GM18505 (cell line): ENCODE data around the gene SELPLG.
"Not testable (repeated sequence)": the region's sequence is repeated elsewhere in the genome, so short reads cannot be mapped to it uniquely, and the experiment has no call there.

ENCODE experiments used
- ATAC-seq: cut with Tn5 transposase; IDR thresholded peaks from one replicate; pipeline ENCODE4 v1.9.1; 2021; ENCODE audit not compliant: unreplicated experiment
- POLR2A ChIP-seq: IDR thresholded peaks from 4 replicates; pipeline ENCODE4 v1.6.1; 2011; ENCODE audit warnings: borderline replicate concordance; ENCODE audit not compliant: insufficient read depth, insufficient read length; ENCODE audit errors: extremely low read depth

The SELPLG gene

GRCh38 chr12:108629824-108630476 is 3.7 kb downstream of the SELPLG start:
- ATAC-seq = no peak
- TF ChIP-seq POLR2A = no peak

GRCh38 chr12:108629151-108629550 is 4.5 kb downstream of the SELPLG start:
- TF ChIP-seq POLR2A = no peak
- ATAC-seq = no peak

GRCh38 chr12:108627134-108627920 is 6.4 kb downstream of the SELPLG start:
- no peak for TF ChIP-seq POLR2A
- no peak for ATAC-seq

- no peak for TF ChIP-seq POLR2A
- no peak for ATAC-seq
Observed at GRCh38 chr12:108625228-108625627, 8.5 kb downstream of the SELPLG start.

- TF ChIP-seq POLR2A = no peak
- no peak for ATAC-seq
Observed at GRCh38 chr12:108623577-108623976, 10.1 kb downstream of the SELPLG start.

GRCh38 chr12:108622921-108623514 is 10.7 kb downstream of the SELPLG start:
- no peak for TF ChIP-seq POLR2A

GRCh38 chr12:108622421-108622820 is 11.3 kb downstream of the SELPLG start:
- ATAC-seq = no peak
- TF ChIP-seq POLR2A = no peak

More at GRCh38 chr12:108622921-108623514, 10.7 kb downstream of the SELPLG start:
- ATAC-seq = no peak

- ATAC-seq = no peak
- TF ChIP-seq POLR2A = no peak
Observed at GRCh38 chr12:108621161-108621560, 12.5 kb downstream of the SELPLG start.

- no peak for ATAC-seq
- TF ChIP-seq POLR2A = no peak
Observed at GRCh38 chr12:108620236-108620879, 13.3 kb downstream of the SELPLG start.

GRCh38 chr12:108619369-108620160 is 14.1 kb downstream of the SELPLG start:
- no peak for ATAC-seq
- TF ChIP-seq POLR2A = no peak

GRCh38 chr12:108618953-108619274 is 14.8 kb downstream of the SELPLG start:
- not testable (repeated sequence) for ATAC-seq

- TF ChIP-seq POLR2A = no peak
- ATAC-seq = peak; percentile 44
Observed at GRCh38 chr12:108618079-108618952, 15.4 kb downstream of the SELPLG start.
